ENCODE data around the gene ZNF407.

DNA sequence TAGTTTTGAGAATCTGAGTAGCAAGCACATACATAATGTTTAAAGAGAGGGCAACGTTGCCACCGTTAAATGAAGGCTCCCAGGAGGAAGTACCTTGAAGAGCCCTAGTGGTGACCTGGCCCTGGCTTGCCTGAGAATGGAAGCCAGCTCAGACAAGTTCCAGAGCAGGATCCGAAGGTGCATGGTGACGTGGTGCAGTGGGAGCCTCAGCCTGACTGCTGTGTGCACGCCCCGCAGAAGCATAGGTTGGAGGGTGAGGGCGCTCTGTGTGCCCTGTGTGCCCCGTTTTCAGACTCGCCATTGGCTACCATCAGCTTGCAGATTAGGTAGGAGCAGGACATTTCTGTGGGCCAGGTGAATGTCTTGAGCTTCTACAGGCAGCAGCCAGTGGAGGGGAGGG is 68.2 kb downstream of the ZNF407 start:
- no peak for TF ChIP-seq YY1 (IDR thresholded peaks at IDR 0.05; ENCODE audit: insufficient read depth, insufficient read length)
- TF ChIP-seq ZNF274 (IDR thresholded peaks at IDR 0.05; ENCODE audit: low read depth, low read length): no peak
- TF ChIP-seq SUZ12 (IDR thresholded peaks at IDR 0.05; ENCODE audit: extremely low read depth, insufficient read depth, insufficient read length): no peak

Data from NT2/D1 (cell line).